SH-SY5Y (cell line): ENCODE results near the gene PCYT1A.

ENCODE experiments used
- GATA2 ChIP-seq: IDR thresholded peaks from 2 replicates; pipeline ENCODE4 v1.6.1; 2011; ENCODE audit warnings: mild to moderate bottlenecking, low read depth, low read length
- GATA3 ChIP-seq: IDR thresholded peaks from 2 replicates; pipeline ENCODE4 v1.6.1; 2011; ENCODE audit warnings: low read depth, mild to moderate bottlenecking, low read length, moderate library complexity

DNA sequence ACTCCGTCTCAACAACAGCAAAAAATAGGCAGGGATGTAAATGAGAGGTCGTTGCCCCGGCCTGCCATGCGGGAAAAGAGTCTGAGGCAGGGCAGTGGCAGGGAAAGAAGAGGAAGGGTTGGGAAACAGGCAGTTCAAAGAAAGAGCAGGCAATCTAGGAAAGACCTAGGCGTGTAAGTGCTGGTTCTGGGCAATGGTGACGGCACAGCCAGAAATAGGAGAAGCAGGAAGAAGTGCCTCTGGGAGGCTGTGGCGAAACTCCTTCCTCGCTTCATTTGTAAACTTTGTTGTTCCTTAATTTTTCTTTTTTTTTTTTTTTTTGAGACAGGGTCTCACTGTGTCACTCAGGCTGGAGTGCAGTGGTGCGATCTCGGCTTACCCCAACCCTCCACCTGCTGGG, 66.9 kb downstream of the PCYT1A start:
- no peak for TF ChIP-seq GATA3
- no peak for TF ChIP-seq GATA2
